Amygdala (tissue), 56 donors: Measurements from ENCODE around the gene C14orf93.

Experiments used
- DNase-seq, 56 donors: peaks; one replicate each; lab custom pipeline; 2025; lab: John Stamatoyannopoulos, UW

The C14orf93 gene

GRCh38 chr14:23045419-23046357, 35.7 kb upstream of the C14orf93 start:
- no peak for DNase-seq

- DNase-seq = no peak
Observed at GRCh38 chr14:23044840-23045239, 34.9 kb upstream of the C14orf93 start.

- DNase-seq = no peak
Observed at GRCh38 chr14:23043754-23044153, 33.8 kb upstream of the C14orf93 start.

GRCh38 chr14:23043145-23043544, 33.2 kb upstream of the C14orf93 start:
- no peak for DNase-seq

GRCh38 chr14:23042162-23042965, 32.4 kb upstream of the C14orf93 start, which contains the start of gene PSMB11:
TSS of gene PSMB11 (plus strand) at chr14:23042212. CDS start at chr14:23042226, 14 bp downstream.
- DNase-seq = no peak

- no peak for DNase-seq
Observed at GRCh38 chr14:23041729-23042128, 31.8 kb upstream of the C14orf93 start.

GRCh38 chr14:23040100-23040499, 30.2 kb upstream of the C14orf93 start:
- no peak for DNase-seq

- no peak for DNase-seq
Observed at GRCh38 chr14:23035303-23036144, 25.6 kb upstream of the C14orf93 start.

GRCh38 chr14:23034498-23035302, 24.8 kb upstream of the C14orf93 start, which contains the start of gene PSMB5:
TSS of gene PSMB5 (minus strand) at chr14:23034900. CDS start at chr14:23034881, 19 bp downstream.
- DNase-seq = no peak

GRCh38 chr14:23033801-23034497, 24.0 kb upstream of the C14orf93 start:
- DNase-seq = no peak

- no peak for DNase-seq
Observed at GRCh38 chr14:23033251-23033727, 23.3 kb upstream of the C14orf93 start.

- DNase-seq = no peak
Observed at GRCh38 chr14:23030936-23031335, 21.0 kb upstream of the C14orf93 start.

GRCh38 chr14:23028799-23029198, 18.9 kb upstream of the C14orf93 start:
- DNase-seq = no peak

GRCh38 chr14:23025151-23025814, 15.3 kb upstream of the C14orf93 start:
- no peak for DNase-seq

GRCh38 chr14:23024612-23025075, 14.7 kb upstream of the C14orf93 start:
- DNase-seq = no peak

- DNase-seq = no peak
Observed at GRCh38 chr14:23023795-23024152, 13.8 kb upstream of the C14orf93 start.

- DNase-seq = no peak
Observed at GRCh38 chr14:23023022-23023794, 13.3 kb upstream of the C14orf93 start.
